GM21367 (cell line): ENCODE measurements around the gene ANXA3.
"Not testable (repeated sequence)": the region's sequence is repeated elsewhere in the genome, so short reads cannot be mapped to it uniquely, and the experiment has no call there.

Source experiments
- ATAC-seq: cut with Tn5 transposase; IDR thresholded peaks from one replicate; pipeline ENCODE4 v1.9.1; 2021; ENCODE audit not compliant: unreplicated experiment

The ANXA3 gene

DNA sequence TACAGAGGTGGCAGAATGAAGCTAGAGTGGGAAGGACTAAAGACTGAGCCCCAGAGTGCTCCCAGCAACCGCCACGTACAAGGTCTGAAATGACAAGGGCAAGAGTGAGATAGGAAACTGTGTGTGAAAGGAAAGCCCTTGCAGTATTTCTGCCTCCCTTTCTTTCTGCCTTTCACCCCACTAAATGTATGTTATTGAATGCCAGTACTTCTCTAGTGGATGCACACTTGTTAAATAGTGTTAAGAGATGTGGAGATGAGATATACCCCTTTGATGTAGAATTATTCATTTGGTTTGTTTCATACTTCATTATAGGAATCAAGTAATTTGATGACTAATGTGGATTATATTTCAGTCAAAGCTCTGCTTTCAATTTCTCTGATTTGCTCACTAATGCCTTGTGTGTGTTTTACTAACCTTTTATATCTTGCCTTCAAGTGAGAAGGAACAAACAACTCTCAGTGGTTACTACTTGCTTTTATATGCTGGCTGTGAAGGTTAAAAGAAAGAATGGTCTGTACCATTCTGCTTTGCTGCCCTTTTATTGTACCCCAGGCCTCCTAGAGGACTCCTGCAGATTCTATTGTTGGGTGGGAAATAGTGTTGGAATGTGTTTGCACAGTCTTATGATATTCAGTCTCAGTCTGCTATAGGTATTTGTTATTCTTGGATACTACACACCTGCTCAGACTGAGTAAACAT, 8.0 kb upstream of the ANXA3 start:
- ATAC-seq = no peak

DNA sequence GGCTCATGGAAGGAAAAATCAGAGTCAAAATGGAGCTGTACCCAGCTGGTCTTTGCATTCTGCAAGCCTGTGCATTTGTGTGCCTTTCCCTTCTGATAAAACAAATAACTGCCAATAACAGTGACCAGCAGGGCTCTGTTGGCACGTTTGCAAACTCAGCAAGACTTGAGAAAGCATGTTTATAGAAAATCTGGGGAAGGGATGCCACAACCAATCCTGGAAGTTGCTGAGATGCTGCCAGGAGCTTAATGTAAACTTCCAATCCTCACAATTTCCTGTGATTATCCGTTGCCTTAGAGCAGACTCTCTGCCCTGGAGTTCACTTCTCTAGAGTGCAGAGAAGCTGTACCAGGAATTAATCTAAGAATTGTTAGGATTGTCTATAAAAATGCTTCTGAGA, 6.9 kb upstream of the ANXA3 start:
- ATAC-seq = no peak

DNA sequence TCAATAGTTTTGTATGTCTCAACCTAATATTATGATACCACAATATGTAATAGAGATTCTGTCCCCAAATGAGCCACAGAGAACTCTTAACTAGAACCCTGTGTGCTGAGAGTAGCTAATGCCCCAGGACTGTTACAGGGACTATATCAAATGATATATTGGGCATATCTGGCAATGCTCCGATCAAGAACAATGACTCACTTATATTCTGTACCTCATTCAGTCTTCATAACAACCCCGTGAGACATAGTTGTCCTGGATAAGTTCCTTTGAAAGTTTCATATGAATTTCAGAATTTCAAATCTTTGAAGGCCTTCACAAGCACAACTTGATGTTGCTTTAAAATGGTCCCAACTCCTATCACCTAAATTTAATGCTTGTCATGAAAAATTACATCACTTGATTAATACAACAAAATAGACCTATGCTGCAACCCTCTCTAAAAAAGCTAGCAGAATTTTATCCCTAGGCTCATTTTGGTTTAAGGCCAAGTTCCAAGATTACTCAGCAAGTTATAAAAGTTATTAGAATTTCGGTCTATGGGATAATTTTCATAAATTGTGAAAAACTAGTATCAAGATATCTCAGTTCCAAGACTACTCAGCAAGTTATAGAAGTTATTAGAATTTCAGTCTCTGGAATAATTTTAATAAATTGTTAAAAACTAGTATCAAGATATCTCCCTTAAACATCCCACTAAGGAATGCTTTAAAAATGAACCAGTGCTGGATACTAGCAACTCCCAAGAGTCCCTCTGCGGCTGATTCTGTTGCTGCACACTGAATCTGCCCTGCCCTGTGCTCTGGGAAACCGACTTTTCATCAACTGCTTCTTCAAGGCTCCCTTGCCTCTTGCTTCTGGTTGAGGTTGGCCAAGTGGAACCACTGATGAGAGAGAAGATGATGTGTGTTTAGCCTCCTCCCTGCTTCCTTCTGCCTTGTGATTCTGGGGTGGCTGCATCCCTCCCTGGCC, 6.0 kb upstream of the ANXA3 start:
- no peak for ATAC-seq

DNA sequence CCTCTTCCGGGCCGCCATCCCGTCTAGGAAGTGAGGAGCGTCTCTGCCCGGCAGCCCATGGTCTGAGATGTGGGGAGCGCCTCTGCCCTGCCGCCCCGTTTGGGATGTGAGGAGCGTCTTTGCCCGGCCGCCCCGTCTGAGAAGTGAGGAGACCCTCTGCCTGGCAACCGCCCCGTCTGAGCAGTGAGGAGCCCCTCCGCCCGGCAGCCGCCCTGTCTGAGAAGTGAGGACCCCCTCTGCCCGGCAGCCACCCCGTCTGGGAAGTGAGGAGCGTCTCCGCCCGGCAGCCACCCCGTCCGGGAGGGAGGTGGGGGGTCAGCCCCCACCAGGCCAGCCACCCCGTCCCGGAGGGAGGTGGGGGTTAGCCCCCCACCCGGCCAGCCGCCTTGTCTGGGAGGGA, 3.7 kb upstream of the ANXA3 start:
- ATAC-seq = not testable (repeated sequence)

DNA sequence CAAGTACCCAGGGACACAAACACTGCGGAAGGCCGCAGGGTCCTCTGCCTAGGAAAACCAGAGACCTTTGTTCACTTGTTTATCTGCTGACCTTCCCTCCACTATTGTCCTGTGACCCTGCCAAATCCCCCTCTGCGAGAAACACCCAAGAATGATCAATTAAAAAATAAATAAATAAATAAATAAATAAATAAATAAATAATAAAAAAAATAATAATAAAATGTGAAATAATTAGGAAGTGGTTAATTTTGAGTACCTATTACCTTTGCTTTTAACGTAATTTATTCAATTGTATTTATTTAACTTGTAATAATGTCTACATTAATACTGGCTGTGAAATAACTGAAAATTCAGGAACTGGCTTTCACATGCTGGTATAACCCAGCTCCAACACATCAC, 2.7 kb upstream of the ANXA3 start:
- not testable (repeated sequence) for ATAC-seq

DNA sequence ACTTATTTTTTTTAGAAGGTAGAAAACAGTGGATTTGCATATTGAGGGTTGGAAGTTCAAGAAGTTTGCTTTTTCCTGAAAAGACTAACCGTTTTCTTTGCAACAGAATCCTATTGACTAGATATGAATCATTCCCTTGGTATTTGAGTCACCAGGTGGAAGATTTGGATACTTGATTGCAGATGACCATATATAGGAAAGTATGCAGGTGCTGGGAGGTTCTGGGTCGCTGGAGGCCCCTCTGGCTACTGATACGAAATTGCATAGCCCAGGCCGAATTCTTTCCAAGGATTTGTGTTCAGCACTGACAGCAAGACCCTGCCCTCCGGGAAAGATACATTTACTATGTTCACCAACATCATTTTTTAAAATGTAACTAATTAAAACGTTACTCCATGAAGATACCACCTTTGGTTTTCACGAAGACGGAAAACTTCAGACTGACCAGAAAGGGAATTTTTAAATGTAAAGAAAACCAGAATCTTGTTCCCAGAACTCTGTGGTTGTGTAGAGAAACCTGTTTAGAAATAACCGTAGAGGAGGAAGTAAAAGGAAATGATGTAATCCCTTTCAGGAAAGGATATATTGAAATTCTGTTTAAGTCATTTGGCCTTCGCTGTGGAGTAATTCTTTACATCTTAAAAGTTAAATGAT, 946 bp downstream of the ANXA3 start:
- ATAC-seq = no peak

DNA sequence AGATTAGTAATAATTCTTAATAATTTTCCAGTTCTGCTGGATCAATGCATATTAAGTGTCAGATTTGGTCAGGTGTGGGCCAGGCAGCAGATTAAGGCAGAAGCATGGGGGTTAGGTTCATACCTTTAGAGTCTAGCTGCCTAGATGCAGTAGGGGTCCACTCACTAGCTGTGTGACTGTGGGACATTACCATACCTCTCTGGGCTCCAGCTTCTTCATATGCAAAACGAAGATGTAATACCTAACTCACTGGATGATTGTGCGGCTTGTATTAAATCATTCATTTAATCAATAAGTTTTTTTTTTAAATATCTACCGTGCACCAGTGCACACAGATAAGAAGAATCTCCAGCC, 1.4 kb downstream of the ANXA3 start:
- no peak for ATAC-seq

DNA sequence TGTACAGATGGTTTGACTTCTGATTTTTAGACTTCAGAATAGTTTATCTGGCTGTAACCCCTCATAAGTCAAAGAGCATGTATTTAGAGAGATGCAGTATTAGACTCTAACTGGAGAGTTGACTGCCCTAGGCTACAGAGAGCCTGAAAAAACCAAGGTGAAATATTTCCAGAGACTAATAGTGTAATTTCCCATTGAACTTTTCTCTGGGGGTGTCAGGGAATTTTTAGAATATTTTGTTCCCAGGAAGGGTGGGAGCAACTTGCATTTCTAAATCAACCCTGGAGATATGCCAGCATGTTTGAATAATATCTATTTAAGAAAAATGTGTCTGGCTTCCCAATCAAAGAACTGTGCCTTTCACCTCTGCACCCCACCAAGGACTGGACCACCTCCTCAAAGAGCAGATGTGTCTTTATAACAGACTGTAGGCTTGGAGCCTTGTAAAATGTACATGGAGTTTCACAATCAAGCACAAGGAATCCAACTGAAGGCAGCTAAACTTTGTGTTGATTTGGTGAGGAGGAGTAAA, 2.0 kb downstream of the ANXA3 start:
- ATAC-seq = no peak

DNA sequence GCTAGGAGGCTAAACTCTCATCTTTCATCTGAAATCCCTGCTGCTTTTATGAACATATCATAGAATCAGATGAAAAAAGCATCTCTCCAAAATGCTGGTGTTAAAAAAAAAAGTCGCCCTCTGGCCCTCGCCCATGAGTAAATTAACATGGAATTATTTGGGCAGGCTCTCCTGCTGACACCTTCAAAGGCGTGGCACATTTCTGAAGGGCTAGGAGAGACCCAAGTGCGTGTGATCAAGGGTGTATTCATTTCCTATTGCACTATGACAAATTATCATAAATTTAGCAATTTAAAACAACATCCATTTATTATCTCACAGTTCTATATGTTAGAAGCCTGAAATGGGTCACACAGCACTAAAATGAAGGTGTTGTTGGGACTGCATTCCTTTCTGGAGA, 5.1 kb downstream of the ANXA3 start:
- ATAC-seq = no peak

DNA sequence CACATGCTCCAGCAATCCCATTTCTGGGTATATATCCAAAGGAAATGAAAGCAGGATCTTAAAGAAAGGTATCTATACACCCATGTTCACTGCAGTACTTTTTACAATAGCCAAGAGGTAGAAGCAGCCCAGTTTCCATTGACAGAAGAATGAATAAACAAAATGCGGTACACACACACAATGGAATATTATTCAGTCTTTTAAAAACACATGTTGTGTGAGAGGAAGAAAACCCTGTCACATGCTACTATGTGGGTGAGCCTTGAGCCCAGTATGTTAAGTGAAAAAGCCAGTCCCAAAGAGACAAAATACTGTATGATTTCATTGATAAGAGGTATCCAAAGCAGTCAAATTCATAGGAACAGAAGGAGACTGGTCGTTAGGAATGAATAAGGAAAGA, 6.3 kb downstream of the ANXA3 start:
- no peak for ATAC-seq

DNA sequence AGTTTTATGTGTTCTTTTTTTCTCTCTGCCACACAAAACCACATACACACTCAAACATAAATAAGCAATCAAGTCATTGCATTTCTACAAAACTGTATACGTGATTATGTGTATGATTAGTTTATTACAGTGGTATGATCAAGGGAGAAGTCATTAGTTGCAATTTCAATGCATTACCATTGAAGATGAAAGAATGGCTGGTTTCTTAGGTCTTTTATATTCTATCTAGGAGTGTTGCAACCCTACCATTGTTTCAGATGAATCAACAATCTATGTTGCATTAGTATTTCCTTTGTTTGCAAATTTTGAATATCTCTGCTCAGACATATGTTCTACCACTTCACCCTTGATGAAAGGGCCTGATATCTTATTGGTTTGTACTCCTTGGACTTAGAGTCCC, 6.8 kb downstream of the ANXA3 start:
- no peak for ATAC-seq

DNA sequence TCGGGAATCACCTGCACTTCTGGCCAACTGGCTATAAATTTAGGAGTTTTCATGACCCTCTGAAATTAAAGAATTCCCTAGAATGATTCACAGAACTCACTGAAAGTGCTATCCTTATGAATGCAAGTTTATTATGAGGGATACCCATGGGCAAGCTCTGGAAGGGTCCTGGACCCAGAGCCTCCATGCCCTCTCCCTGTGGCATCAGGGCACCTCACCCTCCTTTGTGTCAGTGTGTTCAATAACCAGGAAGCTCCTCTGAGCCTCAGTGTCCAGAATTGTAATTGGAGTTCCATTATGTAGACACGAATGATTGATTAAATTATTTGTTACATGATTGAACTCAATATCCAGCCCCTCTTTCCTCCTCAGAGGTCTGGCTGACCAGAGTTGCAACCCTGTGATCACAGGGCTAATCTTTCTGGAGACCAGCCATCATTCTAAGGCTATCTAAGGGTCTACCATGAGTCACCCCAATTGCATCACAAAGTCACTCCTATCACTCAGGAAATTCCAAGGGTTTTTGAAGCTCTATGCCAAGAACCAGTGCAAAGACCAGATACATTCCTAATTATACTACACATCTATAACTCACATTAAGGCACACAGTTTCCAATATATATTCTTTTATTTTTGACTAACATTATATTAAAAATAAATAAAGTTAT, 8.9 kb downstream of the ANXA3 start:
- ATAC-seq = no peak

DNA sequence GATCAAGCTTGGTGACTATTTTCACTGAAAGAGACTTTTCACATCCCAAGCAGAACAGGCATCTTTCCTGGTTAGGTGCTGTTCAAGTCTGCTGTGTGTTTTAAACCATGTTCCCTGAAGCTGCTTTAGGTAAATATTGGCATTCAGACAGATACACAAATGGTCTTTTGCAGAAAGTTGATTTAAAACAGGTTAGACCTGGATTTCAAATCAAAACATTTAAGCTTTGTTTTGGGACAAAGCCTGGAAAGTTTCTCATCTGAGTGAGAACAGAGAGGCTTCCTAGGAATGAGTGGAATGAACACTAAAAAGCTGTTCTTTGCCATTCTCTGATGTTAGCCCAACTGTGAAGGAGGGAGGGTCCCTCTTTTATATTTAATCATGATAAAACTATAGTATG, 10.1 kb downstream of the ANXA3 start:
- ATAC-seq = no peak

DNA sequence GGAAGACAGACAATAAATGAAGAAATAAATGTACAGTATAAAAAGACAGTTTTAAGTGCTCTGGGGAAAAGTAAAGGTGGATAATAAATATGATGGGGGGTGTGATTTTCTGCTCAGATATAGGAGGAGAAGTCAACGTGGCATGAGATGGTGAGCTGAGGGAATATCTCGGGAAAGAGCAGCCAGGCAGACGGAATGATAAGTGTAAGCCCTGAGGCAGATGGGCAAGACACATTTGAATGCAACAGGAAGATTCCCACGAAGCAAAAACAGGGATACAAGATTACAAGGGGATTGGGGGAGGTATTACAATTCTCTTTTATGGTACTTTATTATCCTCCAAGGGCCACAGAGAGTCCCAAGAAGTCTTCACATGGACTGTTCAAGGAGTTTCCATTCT, 11.1 kb downstream of the ANXA3 start:
- no peak for ATAC-seq

DNA sequence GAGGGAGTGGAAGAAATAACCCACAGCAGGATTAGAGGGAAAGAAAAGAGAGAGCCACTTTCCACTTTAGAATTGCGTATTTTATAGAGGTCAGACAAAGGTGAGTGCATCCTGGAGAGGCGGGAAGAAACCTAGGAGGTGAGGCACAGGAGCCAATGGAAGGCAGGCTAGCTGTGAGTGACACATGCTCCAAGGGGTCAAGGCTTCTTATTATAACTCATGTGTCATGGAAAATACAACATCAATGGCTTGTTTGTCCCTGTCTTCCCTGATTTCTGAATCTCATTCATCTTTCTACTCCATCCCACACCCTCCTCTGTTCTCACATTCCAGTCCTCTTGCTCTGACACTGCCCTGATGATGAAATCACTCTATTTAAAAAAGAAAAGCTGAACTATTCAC, 14.4 kb downstream of the ANXA3 start:
- no peak for ATAC-seq

DNA sequence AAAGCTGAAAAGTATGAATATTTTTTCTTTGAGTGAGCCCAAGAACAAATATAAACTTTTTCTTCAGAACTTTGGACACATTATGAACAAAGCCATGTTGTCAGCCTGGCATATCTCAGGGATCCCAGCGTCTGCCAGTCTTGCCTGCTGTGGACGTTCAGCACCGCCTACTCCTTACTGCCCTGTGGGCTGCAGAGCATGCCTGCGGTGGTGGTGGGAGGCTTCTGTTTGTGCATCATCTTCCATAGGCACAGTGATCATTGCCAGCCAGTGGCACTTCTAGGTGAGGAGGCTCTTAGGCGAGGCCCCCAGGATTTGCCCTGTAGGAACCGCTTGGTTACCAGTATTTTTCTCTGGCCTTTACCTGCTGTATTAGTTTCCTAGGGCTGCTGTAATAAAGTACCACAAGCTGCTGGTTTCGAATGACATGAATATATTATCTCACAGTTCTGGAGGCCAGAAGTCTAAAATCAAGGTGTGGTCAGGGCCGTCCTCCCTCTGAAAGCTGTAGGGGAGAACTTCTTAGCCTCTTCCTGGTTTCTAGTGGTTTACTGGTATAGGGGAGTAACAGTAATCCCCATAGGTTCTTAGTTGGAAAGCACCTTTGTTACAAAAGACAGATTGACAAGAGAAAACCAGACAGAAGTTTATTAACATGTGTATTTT, 15.4 kb downstream of the ANXA3 start:
- ATAC-seq = peak; percentile 60

DNA sequence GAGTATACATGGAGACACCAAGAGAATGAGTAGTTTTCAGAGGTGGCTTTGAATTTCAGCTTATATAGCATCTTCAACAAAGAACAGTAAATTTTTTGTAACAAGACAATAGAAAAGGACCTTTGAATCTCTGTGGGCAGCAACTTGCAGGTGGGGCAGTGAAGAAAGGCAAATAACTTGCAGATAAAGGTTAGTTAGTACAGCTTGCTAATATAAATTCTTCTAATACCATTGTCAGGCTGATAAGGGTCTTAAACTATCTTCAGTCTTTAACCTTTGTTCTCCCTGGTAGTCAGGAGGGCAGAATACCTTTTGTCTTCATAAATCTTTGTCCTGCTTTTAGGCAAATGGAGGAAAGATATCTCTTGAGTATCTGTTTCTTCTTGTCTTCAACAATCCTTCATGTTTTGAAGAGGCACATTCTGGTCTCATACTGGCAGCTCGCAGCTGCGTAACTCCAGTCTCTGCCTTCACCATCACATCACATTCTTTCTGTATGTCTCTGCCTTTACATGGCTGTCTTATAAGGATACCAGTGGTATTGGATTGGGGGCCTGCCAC, 16.0 kb downstream of the ANXA3 start:
- ATAC-seq = no peak

DNA sequence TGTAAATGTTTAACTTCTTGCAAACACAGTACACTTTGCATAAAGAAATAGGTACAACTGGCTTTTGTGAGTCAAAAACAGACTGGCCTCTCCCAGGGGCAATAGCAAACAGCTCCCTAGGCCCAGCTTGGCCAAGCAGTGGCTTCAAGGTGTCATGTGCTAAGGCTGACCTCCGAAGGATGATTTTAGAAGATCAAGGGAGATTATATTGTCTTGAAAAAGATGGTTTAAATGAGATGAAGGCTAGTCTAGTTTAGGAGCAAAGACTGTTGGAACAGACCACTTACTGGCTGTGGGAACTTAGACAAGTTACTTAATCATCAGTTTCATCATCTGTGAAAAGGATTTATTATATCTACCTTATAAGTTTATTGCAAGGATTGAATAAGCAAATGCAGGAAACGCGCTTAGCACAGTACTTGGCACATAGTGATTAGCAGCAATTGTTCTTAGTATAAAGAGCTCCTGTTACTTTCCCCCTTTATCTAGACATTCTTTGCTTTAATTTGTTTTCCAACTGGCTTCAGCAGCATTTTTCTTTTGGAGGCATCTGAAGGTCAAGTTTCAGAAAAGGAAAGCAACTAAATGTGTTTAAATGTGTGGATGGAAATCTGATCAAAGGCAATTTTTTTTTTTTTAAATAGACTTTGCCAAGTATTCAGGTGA, 17.2 kb downstream of the ANXA3 start:
- ATAC-seq = peak; percentile 36

DNA sequence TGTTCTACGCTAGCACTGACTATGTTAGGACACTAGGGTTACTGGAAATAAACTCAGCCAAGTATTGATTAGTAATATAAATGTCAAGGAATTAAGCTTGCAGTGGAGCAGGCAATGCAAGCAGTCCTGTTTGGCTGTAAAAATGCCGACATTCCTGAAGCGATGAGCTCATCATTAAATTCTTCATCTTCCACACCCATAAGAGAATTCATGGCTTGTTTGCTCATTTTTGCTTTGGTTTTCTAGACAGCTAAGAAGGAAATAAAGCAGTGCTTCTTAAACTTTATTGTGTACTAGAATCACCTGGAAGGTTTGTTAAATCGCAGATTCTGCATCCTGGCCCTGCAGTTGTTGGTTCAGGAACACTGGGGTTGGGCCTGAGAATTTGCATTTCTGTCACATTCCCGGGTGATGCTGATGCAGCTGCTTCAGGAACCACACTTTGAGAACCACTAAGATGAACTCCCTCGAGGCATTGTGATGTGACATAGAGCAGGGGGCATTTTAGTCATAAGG, 17.8 kb downstream of the ANXA3 start:
- no peak for ATAC-seq
